GM06990 (cell line): ENCODE measurements around the gene PIAS4.

Source experiments
- DNase-seq: peaks from one replicate; pipeline ENCODE4 v3.0.0-alpha.2; 2011; ENCODE audit not compliant: insufficient read length; ENCODE audit errors: extremely low read depth
- H3K27me3 ChIP-seq: replicated peaks from 2 replicates; pipeline ENCODE4 v1.6.0; 2011; ENCODE audit warnings: low read length; ENCODE audit not compliant: control insufficient read depth, insufficient read depth
- H3K36me3 ChIP-seq: 2 replicates; pipeline ENCODE4 v1.5.1; 2011; ENCODE audit warnings: low read length; ENCODE audit not compliant: control insufficient read depth, insufficient read depth
- H3K4me3 ChIP-seq: replicated peaks from 2 replicates; pipeline ENCODE4 v1.5.1; 2011; ENCODE audit warnings: low read depth, mild to moderate bottlenecking, control low read depth, low read length
- CTCF ChIP-seq: IDR thresholded peaks from 2 replicates; pipeline ENCODE4 v1.5.1; 2011; ENCODE audit warnings: low read length, control low read depth, mild to moderate bottlenecking, inconsistent platforms; ENCODE audit not compliant: insufficient read depth, poor library complexity, severe bottlenecking

PIAS4 gene

GRCh38 chr19:4042064-4042730, 34.7 kb downstream of the PIAS4 start:
- DNase-seq: peak; percentile 6
- peaks cover 6% of the 10 kb centered on the region for H3K36me3 ChIP-seq
- H3K4me3 ChIP-seq: no peak overlapping the region
- H3K27me3 ChIP-seq: no peaks in the 10 kb centered on the region
- no peak for TF ChIP-seq CTCF

GRCh38 chr19:4042731-4043082, 35.2 kb downstream of the PIAS4 start:
- peak; percentile 14 for DNase-seq
- no peak for TF ChIP-seq CTCF
- Histone ChIP-seq H3K27me3 (no peaks in the 10 kb centered on the region), H3K4me3 (no peak overlapping the region), H3K36me3 (peaks cover 6% of the 10 kb centered on the region)

- TF ChIP-seq CTCF: no peak
- peaks cover 8% of the 10 kb centered on the region for H3K36me3 ChIP-seq
- no peaks in the 10 kb centered on the region for H3K27me3 ChIP-seq
- no peak overlapping the region for H3K4me3 ChIP-seq
- DNase-seq: peak; percentile 20
Observed at GRCh38 chr19:4043401-4043800, 35.9 kb downstream of the PIAS4 start.

- H3K36me3 ChIP-seq: peaks cover 8% of the 10 kb centered on the region
- no peak for TF ChIP-seq CTCF
- DNase-seq: peak; percentile 5
- H3K27me3 ChIP-seq: no peaks in the 10 kb centered on the region
- no peak overlapping the region for H3K4me3 ChIP-seq
Observed at GRCh38 chr19:4043966-4044715, 36.6 kb downstream of the PIAS4 start.

GRCh38 chr19:4044990-4045465, 37.5 kb downstream of the PIAS4 start:
- no peak for TF ChIP-seq CTCF
- Histone ChIP-seq H3K36me3 (peaks cover 14% of the 10 kb centered on the region), H3K27me3 (no peaks in the 10 kb centered on the region), H3K4me3 (no peak overlapping the region)
- DNase-seq: no peak
